Limb (tissue), 2 donors: Measurements from ENCODE around the gene ARRB1.
"Not testable (repeated sequence)": the region's sequence is repeated elsewhere in the genome, so short reads cannot be mapped to it uniquely, and the experiment has no call there.

Experiments
- DNase-seq, 2 donors: peaks; one replicate each; pipeline ENCODE4 v3.0.0-alpha.2; 2016; ENCODE audit errors: extremely low spot score in 2 of 2

ARRB1 gene

DNA sequence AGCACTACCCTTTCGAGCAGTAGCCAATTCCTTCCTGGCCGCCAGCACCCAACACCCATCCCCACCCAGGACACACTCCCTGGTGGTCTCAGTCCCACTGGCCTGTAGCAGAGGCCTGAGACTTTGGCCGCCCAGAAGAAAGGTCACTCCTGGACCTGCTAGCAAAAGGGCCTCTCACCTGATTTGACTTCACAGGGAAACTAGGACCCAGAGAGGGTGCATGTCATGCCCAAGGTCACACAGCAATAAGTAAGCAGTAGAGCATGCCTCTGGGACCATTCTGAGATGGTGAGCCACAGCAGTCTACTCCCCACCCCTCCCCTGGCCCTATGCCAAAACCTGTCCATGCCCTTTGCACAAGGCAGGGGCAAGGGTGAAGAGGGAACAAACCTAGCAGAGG is 7.3 kb downstream of the ARRB1 start:
- no peak for DNase-seq

DNA sequence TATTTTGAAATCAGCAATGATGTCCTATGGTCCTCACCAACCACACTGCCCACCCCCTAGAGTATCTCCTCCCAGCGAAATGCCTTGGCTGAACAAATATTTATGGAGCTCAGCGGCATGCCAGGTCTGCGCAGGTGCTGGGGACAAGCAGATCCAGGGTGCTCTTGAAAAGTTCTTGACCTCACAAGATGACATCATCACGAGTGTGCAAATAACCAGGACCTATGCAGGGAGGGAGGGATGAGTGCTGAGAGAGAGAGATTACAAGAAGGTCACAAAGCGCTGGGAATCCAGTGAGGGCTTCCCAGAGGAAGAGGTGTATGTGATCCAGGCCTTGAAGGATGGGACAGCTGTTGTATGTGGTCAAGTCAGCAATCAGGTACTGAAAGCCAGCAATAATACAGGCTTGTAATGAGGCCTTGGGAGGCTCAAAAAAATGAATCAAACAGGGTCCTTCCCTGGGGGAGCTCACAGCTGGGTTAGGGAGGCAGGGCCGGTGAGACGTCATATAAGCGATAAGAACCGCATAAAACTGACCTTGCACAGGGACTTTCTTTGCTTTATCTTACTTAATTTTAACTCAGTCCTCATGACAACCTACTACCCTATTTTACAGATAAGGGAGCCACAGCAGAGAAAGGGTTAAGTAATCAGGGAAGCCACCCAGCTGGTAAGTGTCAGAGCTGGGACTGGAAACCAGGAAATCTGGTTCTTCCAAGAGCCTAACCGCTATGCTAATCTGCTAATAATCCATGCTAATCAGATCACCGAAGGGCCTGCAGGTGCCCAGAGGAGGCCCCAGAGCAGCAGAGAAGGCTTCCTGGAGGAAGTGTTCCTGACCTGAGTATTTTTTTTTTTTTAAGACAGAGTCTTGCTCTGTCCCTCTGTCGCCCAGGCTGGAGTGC is 8.2 kb downstream of the ARRB1 start:
- no peak for DNase-seq

DNA sequence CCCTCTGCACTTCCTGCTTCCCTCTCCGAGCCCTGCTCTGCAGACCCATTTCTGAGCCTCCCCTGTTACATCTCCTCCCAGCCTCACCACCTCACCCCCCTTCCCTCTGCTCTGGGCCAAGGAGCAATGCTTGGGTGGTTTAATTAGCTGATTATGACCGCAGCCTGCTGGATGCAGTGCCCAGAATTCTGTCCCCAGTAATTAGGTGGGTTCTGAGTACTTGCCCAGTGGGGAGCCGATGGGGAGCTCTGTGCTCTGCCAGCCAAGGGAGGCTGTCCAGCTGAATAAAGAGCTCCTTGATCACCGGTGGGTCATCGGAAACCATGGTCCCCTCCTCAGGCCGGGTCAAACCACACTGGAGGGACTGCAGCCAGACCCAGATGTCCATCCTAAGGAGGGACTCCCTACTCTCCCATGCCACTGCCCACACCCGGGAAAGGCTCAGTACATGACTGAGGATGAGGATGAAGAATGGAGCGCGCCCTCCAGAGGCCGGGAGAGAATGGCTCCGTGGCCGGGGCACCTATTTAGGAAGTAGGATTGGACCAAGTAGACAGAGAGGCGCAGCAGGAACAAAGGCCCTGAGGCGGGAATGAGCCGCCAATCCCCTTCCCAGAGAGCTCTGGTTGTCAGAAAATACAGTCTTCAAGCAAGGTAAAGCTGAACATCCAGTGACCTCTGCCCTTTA is 9.1 kb downstream of the ARRB1 start:
- no peak for DNase-seq

DNA sequence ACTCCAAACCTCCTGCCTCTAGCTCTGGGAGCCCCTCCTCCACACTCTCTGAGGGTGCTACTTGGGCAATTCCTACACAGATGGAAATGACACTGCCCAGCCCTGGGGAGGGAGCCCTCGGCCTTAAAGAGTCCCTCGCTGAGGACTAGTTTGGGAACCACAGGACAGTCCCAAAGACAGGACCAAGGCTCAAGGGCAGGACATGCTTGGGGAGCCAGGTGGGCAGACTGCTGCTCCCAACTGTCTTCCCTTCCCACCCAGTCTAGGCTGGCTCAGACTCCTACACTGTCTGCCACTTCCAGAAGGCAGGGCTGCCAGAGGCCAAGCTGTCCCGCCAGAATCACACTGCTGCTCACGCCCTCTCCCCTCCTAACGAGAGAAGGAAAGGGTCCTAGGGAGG is 9.8 kb downstream of the ARRB1 start:
- DNase-seq, result no peak

DNA sequence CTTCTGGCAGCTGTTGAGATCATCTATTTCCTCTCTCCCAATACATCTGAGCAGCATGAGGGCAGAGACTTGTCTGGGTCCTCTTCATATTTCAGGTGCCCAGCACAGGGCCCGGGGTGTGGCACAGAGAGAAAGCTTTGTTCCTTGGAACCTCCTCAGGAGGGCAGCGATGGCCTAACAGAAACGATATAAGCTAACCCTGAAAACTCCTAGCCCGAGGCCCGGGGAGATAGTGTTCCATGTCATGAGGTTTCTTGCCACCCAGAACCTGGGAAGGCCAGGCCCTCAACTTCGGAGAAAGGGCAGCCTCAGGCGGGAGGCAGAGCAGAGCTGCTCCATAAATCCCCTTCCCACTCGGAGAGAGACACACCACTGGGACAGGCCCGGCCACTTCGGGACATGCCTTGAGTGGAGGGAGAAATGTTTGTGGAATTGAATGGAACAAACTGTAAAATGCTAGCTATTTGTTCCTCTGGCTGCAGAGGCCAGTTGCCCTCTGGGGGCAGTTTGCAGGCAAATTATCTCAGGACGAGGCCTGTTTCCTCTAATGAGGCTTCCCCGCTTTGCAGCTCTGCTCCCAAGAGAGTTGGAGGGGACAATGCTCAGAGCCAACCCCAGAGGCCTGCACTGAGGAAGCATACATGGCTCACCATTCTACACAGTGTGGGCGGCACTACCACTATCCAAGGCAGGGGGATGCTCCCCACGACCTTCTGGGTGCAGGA is 11.6 kb downstream of the ARRB1 start:
- no peak for DNase-seq

DNA sequence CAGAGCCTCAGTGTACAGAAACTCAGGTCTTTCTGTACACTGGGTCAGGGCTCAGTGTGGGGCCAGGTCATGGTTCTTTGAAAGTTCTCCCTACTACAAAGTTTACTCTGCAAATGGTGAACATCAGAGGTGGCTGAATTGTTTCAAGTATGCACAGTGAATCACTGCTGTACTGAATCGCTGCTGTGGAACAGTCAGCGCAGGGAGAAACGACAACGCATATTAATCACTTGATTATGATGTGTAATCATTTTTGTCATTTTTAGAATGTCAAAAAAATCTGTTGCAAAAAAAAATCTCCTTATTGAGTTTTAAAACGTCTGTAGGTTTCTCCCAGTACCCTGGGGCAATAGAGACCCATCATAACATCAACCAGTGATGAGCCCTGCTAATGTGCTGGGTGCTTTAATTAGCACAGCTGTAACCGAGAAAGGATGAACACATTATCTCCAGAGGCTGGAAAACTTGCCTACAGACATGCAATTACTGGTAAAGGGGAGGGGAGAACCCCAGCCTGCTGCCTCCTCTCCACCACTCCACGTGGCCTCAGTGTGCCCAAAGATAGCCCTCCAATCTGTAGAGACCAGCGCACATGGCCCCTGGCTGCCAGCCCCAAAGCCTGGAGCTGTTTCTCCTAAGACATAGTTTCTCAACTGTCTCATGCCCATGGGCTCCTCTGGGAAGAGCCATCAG is 12.8 kb downstream of the ARRB1 start:
- DNase-seq, result no peak

DNA sequence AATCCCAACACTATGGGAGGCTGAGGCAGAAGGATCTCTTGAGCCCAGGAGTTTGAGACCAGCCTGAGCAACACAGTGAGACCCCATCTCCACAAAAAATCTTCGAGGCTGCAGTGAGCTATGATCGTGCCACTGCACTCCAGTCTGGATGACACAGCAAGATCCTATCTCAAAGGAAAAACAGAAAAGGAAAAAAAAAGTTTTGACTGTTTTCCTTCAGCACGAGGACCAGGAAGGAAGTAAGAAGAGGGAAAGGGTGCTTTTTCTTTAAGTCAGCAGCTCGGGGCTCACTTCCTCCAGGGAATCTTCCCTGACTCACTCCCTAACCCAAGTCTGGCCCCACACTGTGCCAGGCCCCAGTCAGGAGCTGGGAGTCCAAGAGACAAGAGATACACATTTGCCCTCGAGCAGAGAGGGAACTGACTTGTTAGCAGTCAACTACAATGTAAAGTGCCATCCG is 14.2 kb downstream of the ARRB1 start:
- DNase-seq, result no peak

DNA sequence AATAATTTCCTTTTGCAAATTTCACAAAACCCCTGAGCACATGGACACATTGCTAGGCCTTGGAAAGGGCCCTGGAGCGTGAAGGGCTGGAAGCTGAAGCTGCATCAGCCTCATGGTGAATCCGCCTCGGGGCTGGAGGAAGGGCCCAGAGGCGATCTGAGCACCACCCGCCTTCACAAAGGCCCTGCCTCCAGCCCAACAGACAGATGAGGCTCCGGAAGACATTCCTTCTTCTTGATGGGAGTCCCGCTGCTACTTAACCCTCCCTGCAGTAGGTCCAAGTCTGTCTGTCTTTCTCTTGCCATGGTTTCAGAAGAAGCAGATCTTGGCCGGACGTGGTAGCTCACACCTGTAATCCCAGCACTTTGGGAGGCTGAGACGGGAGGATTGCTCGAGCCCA is 16.5 kb downstream of the ARRB1 start:
- DNase-seq, result no peak

DNA sequence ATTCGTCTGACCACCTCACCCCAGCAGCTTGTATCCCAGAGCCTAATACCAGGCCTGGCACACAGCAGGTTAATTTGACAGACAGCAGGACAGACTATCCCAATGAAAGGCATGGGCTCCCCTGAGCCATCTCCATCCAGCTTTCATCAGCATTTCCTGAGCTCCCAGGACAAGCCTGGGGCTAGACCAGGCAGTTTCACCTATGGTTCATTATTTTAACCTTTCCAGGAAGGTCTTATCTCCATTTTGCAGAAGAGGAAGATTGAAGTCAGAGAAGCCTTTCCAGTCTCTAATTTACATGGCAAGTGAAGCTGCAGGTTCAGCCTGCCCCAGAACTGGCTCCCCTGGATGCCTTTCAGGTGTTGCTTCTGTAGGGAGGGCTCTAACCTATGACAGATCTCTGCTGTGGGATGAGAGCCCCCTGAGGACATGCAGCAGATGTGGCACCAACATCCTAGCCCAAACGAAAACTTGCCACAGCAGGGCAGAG is 17.0 kb downstream of the ARRB1 start:
- DNase-seq, result no peak

DNA sequence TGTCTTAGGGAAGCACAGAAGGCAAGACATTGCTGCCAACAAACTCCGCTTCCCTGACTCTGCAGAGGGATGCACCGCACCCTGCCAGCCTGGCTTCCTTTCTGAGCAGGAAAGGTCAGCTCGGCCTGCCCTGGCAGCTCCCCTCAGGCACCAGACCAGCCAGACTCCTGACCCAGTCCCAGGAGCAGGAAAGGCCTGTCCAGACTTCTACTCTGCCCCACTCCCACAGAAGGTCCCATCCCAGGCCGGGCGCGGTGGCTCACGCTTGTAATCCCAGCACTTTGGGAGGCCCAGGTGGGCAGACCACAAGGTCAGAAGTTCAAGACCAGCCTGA is 17.7 kb downstream of the ARRB1 start:
- no peak for DNase-seq

DNA sequence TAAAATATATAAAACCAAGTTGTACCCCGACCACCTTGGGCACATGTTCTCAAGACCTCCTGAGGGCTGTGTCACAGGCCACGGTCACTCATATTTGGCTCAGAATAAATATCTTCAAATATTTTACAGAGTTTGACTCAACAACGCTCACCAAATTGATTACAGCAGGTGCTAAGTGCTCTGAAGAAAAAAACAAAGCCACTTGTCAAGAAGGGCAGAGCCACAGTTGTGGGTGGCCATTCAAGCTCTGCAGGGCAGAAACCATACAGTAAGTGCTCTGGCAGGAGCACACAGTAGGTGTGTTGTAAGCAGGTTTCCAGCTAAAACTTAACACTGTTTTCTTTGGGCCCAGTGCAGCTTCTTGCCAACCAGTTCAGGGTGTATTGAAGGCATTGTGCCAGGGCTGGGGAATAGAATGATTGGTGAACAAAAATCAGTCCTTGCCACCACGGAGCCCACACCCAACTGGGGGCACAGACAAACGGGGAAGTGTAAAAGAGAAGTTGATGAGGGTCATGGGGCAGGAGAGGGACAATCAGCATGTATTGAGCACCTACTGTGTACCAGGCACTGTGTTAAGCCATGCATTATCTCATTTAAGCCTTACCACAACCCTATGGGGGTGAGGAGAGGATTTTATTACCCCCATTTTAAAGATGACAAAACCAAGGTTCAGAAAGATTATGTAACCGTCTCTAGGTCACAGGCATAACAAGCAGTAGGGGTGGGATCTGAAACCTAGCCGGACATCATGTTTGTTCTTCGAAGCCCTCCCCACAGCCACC is 18.2 kb downstream of the ARRB1 start:
- no peak for DNase-seq

DNA sequence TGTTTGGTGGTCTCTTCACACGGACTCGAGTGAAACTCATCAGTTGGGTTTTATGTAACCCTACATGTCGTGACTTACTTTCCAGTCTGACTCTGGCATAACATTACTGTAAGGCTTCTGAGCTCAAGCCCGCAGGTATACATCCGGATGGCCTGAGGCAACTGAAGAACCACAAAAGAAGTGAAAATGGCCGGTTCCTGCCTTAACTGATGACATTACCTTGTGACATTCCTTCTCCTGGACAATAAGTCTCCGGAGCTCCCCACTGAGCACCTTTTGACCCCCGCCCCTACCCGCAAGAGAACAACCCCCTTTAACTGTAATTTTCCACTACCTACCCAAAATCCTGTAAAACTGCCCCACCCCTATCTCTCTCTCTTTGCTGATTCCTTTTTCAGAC is 19.7 kb downstream of the ARRB1 start:
- not testable (repeated sequence) for DNase-seq

DNA sequence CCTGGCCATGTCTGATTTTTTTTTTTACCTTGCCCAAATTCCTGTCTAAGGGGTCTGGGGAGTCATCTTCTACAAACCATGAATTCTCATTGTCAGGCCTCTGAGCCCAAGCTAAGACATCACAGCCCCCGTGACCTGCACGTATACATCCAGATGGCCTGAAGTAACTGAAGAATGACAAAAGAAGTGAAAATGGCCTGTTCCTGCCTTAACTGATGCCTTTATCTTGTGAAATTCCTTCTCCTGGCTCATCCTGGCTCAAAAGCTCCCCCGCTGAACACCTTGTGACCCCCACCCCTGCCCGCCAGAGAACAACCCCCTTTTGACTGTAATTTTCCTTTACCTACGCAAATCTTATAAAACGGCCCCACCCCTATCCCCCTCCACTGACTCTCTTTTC is 20.2 kb downstream of the ARRB1 start:
- DNase-seq, result not testable (repeated sequence)

DNA sequence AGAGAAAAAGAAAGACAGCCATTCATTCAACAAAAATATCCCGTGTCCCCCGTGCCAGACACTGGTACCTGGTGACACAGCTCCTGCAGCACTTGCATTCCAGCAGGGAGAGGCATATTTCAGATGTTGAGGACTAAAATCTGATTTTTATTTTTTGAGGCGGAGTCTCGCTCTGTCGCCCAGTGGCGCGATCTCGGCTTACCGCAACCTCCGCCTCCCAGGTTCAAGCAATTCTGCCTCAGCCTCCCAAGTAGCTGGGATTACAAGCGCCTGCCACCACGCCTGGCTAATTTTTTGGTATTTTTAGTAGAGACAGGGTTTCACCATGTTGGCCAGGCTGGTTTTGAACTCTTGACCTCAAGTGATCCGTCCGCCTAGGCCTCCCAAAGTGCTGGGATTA is 20.6 kb downstream of the ARRB1 start:
- DNase-seq, result not testable (repeated sequence)

DNA sequence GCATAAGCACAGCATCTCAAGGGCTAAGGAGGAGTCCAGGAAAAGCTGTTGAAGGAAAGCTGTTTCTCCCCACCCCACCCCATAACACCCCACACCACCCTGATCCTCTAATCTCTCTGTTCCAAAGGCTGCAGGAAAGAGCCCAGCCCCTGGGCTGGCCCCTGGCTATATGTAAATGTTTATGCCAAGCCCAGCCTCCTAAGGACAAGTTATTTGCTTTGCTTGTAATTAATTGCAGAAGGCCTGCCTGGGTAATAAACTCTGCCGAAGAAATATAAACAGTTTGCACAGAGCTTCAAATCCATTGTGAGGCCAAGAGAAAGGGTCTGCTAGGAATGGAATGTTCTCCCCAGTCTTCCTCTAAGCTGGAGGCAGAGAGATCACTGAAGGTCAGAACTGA is 21.2 kb downstream of the ARRB1 start:
- DNase-seq, result no peak

DNA sequence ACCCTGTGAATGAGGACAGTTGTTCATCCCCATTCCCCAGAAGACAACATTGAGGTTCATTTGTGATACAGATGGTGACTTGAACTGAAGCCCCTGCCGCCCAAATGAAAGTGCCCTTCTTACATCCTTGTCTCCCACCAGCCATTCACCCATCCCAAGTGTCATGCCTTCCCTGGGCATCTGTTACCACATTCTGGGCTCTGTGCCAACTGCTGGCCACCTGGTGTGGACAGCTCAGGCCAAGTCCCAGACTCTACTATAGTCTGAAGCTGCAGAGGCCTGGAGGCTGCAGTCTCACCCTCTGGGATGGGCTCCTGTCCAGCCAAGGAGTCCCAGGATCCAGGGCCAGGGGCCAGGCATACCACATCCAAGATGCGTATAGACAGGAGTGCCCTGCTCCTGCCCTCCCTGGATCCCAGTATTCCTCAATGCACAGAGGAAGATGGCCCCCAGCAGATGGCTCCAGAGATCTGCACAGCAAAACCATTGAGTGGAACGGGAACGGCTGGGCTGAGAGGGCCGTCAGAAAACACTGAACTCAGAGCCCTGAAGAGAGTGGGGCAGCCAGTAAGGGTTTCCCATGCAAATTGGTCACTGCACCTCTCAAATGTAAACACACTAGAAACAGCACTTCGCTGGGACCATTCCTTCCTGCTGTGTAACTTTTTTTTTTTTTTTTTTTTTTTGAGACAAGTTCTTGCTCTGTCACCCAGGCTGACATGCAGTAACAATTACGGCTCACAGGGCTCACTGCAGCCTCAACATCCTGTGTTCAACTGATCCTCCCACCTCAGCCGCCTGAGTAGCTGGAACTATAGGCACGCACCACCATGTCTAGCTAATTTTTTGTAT is 22.8 kb downstream of the ARRB1 start:
- DNase-seq, result peak in 1 of 2 donors; percentile 71

DNA sequence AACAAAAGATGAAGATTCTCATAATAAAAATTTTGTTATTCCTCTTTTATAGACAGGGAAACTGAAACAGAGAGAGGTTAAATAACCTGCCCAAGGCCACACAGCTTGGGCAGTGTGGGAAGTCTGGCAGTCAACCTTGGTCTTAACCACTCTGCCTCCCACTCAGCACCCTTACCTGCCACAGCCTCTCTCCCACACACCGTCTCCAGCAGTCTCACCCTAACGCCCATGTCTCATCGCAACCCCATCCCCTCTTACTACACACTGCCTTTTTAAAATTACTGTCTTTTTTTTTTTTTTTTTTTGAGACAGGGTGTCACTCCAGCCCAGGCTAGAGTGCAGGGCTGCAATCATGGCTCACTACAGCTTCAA is 25.0 kb downstream of the ARRB1 start:
- DNase-seq, result no peak

DNA sequence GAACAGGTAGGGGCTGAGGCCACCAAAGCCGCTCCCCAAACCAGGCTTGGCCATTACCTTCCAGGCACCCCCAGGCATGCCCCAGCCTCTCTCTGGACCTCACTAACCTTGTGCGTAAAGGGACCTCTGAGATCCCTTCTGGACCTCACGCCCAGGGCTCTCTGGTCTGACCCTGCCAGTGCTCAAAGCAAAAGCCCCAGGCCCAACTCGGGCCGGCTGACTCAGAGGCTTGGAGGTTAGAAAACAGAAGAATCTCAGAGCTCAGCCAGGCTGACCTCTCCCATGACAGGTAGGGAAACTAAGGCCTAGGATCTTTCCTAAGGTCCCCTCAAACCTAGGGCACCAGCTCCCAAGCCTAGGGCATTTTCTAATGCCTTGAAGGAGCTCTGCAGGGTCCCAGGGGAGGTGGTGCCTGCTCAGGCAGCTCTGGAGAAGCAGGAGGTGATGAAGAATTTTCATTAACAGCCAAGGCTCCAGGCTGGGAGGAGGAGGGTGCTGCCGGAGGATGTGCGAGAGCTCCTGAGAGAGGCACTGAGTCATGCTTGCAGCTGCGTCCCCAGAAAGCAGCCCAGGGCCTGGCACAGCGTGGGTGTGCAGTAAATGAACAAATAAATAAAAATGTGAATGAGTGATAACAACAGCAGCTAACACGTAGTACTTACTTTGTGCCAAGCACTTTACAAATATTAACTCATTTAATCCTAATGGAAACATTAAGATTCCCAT is 25.6 kb downstream of the ARRB1 start:
- no peak for DNase-seq

DNA sequence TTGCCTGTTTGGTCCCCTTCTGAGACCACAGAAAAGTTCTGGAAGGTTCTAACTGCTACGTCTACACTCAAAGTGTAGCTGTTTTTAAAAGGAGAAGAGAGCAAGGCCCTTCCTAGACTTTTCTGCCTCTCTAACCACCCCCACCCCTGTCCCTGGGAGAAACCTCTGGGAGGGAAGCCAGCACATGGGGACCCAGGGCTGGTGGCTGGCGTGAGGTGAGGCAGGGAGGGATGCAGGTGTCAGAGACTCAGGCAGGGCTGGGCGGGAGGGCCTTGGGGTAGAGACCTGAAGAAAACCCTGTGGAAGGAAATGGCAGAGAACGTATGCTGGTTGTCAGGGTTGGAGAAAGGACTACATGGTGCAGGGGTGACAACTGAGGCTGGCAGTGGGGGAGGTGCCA is 26.7 kb downstream of the ARRB1 start:
- DNase-seq, result no peak
